GM19438 (cell line): ENCODE data around the gene PDK2.

Experiments used
- ATAC-seq: cut with Tn5 transposase; IDR thresholded peaks from one replicate; pipeline ENCODE4 v1.9.1; 2021; ENCODE audit warnings: low read depth; ENCODE audit not compliant: unreplicated experiment

Gene PDK2

DNA sequence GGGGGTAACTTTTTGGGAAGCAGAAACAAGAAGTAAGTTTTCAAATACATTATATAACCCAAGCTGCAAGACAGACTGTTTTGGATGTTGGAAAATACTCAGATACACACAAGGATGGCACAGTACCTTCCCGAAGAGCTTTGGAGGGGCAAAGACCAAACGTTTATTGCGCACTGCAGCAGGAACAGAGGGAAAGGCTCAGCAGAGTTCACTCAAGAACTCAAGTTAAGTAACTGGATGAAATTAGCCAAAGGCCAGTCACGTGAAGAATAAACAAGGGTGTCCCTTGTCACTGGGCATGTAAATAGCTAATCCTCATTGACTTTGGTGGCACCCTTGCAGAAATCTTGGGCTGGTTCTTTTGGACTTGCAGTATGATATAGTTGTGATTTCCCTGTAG lies 2.8 kb downstream of the PDK2 start:
- ATAC-seq = no peak

- no peak for ATAC-seq
Observed at GRCh38 chr17:50098583-50098982, 3.4 kb downstream of the PDK2 start.

DNA sequence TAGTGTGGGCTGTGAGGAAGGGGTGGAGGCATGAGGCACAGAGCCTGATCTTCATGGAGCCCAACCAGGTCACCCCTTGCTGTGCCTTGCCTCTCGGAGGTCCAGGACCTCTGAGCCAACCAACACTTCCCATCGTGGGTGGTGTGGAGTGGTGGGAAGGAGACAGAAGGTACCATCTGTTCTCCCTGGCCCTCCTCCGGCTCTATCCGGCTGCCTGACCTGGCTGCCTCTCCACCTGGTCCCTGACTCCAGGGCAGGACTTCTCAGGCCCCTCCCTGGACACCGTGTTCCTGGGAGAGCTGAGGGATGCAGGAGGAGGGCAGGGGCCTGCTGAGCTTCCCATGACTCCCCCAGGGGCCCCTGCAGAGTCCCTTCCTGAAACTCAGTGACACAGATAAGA lies 3.9 kb downstream of the PDK2 start:
- ATAC-seq = no peak

- ATAC-seq = no peak
Observed at GRCh38 chr17:50100480-50100883, 5.3 kb downstream of the PDK2 start.

GRCh38 chr17:50100921-50101345 lies 5.8 kb downstream of the PDK2 start:
- ATAC-seq = no peak

- no peak for ATAC-seq
Observed at GRCh38 chr17:50101346-50102163, 6.4 kb downstream of the PDK2 start.

DNA sequence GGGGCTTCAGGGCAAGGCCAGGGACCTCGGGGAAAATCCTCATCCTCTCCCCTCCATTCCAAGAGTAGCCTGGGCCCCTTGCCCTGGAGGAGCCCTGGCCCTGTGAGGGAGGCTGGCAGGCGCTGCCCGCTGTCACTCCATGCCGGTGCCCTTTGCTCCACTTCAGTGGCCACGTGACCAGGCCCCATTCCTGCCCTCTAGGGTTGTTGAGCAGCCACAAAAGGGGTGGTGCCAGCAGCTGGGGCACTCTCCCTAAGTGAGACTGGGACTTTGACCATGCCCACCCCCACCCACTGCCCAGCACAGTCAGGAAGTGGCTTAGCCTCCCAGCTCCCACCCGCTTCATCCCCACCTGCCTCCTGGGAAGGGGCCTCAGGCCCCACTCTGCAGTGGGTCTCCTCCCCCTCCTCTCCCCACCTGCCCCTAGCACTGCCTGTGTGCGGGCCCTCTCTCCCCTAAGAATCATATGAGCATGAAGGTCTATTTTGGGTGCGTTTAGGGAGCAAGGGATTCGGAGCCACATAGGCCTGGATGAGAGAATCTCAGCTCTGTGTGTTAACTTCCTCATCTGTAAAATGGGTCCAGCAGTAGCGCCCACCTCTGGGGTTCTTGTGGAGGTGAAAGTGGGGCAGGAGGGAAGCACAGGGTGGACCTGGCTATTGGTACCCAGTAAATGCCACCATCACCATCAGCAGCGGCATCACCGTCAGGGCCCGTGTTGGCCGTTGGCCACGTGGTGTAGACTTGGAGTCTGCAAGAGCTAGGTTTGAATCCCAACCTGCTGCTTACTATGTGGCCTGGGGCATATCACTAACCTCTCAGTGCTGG lies 7.2 kb downstream of the PDK2 start:
- no peak for ATAC-seq

- no peak for ATAC-seq
Observed at GRCh38 chr17:50103252-50103651, 8.1 kb downstream of the PDK2 start.

DNA sequence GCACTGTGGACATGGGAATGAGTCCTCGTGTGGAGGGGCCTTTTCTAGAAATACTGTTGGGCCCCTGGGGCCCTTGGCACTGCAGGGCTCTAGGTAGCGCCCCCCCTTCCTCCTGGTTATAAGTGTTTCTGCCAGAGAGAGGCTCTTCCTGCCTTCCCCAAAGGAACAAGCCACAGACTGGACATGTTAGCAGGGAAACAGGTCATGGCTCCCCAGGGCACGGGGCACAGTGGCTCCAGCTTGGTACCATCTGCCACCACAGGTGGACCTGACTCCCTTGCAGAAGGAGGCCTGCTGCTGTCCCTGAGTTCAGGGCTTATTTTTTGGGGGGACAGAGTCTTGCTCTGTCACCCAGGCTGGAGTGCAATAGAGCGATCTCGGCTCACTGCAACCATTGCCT lies 8.8 kb downstream of the PDK2 start:
- no peak for ATAC-seq

DNA sequence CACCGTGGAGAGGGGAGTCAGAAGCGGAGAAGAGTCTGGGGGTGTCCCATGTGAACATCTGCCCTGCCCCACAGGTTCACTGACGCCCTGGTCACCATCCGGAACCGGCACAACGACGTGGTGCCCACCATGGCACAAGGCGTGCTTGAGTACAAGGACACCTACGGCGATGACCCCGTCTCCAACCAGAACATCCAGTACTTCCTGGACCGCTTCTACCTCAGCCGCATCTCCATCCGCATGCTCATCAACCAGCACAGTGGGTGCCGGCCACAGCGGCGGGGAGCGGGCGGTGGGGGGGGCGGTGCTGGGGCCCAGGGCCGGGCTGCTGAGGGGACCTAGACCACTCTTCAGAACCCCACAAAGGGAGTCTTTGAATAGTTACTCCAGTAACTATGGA lies 10.7 kb downstream of the PDK2 start:
- ATAC-seq = no peak

- ATAC-seq = no peak
Observed at GRCh38 chr17:50106393-50107131, 11.4 kb downstream of the PDK2 start.

DNA sequence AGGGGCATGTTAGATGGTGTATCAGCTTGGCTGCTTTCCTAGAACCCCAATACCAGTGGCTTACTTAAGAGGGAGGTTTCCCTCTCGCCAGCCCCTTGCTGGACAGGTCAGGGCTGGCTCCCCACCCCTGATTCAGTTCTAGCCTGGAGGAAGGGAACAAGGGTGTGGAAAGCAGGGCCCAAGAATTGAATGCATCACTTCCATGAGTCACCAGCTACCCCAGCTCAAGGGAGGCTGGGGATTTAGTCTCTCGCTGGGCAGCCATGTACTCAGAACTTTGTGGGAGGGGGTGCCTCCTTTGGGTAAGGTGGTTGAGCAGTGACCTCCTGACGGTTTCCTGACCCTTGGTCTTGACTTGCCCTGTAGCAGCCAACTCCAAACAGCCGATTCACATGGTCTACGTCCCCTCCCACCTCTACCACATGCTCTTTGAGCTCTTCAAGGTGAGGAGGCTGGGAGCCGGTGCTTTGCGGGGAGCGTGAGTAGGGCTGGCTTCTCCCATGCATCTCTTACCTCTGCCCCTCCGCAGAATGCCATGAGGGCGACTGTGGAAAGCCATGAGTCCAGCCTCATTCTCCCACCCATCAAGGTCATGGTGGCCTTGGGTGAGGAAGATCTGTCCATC lies 12.8 kb downstream of the PDK2 start:
- no peak for ATAC-seq

- no peak for ATAC-seq
Observed at GRCh38 chr17:50108556-50108955, 13.4 kb downstream of the PDK2 start.

- ATAC-seq = no peak
Observed at GRCh38 chr17:50109207-50109606, 14.1 kb downstream of the PDK2 start.

DNA sequence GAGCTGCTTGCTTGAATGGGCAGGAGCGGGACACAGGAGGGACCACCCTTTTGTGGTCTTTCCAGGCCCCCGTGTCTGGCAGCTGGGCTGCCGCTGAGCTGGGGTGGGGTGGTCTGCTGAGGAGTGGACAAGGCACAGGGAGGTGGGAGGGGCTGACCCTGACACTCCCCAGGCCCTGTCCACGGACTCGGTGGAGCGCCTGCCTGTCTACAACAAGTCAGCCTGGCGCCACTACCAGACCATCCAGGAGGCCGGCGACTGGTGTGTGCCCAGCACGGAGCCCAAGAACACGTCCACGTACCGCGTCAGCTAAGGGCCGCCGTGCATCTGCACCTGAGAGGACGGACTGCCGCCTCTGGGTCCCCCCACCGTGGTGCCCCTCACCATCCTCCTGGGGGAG lies 14.6 kb downstream of the PDK2 start:
- no peak for ATAC-seq

- no peak for ATAC-seq
Observed at GRCh38 chr17:50110591-50111349, 15.6 kb downstream of the PDK2 start.

DNA sequence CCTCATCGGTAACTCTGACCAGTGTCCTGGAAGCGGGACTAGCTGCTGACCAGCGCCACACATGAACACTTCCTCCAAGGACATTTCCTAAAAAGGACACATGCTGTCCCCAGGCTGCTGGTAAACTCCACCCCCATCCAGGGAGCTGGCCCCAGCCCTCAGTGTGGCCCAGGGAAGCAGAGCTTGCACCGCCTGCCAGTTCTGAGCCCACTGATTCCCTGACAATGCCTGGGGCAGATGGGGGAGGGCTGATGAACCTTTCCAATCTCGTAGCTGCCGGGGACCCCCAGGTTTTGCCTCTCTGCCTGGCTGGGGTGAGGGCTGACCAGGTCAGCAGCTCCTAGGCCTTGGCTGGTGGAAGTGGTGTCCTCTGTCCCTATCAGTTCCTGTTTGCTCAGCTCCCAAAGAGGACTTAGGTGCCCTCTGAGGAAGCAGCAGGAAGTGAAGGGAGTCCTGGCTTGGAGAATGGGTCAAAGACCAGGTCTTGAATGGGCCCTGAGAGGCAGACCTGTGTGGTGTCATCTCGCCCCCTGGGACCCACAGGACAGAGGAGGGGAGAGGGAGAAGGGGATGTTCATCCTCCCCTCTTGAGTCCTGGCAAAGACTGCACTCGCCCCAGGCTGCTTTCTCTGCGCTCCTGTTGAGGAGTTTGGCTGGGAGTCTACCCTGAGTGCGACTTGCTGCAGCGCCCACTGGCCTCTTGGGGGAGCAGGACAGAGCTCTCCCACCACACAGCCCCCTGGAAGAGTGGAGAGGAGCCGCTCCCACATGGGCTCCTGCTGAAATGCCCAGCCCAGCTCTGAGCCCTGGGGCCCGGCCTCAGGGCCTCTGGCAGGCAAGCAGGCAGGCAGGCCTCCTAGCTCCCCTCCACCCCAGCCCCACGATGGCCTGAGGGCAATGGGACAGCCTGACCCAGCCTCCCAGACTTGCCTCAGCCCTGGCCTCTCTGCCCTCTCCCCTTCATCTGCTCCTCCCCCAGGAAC lies 16.8 kb downstream of the PDK2 start:
- ATAC-seq = no peak

DNA sequence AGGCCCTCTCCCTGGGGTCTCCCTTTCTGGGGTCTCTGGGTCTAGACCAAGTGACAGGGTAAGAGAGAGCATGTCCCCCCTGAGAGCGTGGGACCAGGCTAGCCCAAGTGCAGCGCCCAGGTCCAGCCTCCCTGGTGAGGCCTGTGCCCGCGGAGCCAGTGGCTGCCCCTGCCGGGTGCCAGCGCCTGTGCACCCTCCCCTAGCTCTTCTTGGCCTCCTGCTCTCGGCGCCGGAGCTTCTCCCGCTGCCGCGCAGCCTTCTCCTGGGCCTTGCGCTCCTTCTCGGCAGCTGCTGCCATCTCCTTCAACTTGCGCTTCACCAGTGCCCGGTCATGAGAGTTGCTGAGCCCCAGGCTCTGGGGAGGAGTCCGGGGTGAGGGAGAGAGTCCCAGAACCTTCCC lies 17.5 kb downstream of the PDK2 start:
- ATAC-seq = no peak
